ENCODE measurements around the gene TPD52L2. TPM values are rescaled to one million over a fixed set of nuclear protein-coding genes. Genes with fewer than 3 reads are reported as not detected.
"Not testable (repeated sequence)": the region's sequence is repeated elsewhere in the genome, so short reads cannot be mapped to it uniquely, and the experiment has no call there.

The TPD52L2 gene
- total and polyA plus RNA-seq, 5 donors from 2014 or later, result 33.7 to 72.1 (median 69.8) TPM

DNA sequence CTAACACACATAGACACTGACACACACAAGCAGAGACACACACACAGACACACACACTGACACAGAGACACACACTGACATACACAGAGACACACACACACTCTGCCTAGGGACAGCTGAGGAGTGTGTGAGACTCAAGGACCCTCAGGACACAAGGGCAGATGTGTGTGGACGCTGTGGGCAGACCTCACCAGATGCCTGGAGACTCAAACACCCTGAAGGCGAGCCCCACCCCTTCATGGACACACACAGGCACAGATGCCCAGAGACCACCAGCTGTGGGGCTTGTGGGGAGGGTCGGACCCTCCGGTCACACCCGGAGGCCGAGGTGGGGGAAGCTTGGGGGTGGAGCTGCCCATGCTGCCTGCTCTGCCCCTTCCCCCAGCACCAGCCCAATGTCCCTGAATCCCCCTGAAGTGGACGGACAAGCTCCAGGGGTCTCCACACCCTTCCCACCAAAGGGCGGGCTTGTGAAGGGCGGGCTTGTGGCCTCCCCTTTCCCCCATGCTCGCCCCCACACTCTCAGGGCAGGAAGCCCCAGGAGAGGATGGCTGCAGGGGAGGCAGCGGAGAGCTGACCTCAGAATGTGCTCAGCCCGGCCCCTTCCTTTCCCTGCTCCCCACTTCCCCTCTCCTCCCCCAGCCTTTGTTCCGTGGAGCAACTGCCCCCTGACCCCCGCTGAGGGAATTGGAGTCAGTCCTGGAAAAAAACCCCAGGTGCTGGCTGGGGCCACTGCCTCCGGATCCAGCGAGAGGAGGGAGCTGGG is 17.6 kb upstream of the TPD52L2 start:
- H3K27ac Mint-ChIP-seq, result no peak overlapping the region
- H3K9me3 Mint-ChIP-seq, result peaks cover 0 to 2% (median 0%) of the 10 kb centered on the region in 7 donors
- Histone ChIP-seq H3K9me3 (ENCODE audit: control insufficient read depth in 2 of 2, low read length in 2 of 2) (no peaks in the 10 kb centered on the region), H3K4me1 (ENCODE audit: control insufficient read depth, insufficient read depth, low read length, poor library complexity, severe bottlenecking) (peaks cover 21% of the 10 kb centered on the region), H3K27ac (ENCODE audit: insufficient read depth, low read length, poor library complexity, severe bottlenecking) (no peak overlapping the region), H3K27me3 (ENCODE audit: control insufficient read depth, insufficient read depth, low read length) (peaks cover 9% of the 10 kb centered on the region), H3K4me3 (ENCODE audit: low read depth, low read length) (no peak overlapping the region), H3K36me3 (ENCODE audit: control insufficient read depth, insufficient read depth, low read length) (no peaks in the 10 kb centered on the region)
- H3K4me1 Mint-ChIP-seq, result peaks cover 0 to 14% (median 2%) of the 10 kb centered on the region in 4 donors
- DNase-seq (no peak), ATAC-seq (ENCODE audit: low read depth in 2 of 2) (no peak)
- H3K4me3 Mint-ChIP-seq, result no peak overlapping the region
- no peaks in the 10 kb centered on the region for H3K36me3 Mint-ChIP-seq
- peaks cover 48% of the 10 kb centered on the region for H3K27me3 Mint-ChIP-seq

- no peaks in the 10 kb centered on the region for H3K36me3 ChIP-seq (ENCODE audit: control insufficient read depth, insufficient read depth, low read length)
- H3K4me3 ChIP-seq (ENCODE audit: low read depth, low read length), result no peak overlapping the region
- Mint-ChIP-seq H3K9me3 (peaks cover 0 to 2% (median 0%) of the 10 kb centered on the region in 7 donors), H3K27me3 (peaks cover 42% of the 10 kb centered on the region), H3K36me3 (no peaks in the 10 kb centered on the region), H3K4me3 (no peak overlapping the region), H3K27ac (no peak overlapping the region), H3K4me1 (peaks cover 0 to 14% (median 2%) of the 10 kb centered on the region in 4 donors)
- DNase-seq, result no peak
- no peak overlapping the region for H3K27ac ChIP-seq (ENCODE audit: insufficient read depth, low read length, poor library complexity, severe bottlenecking)
- peaks cover 21% of the 10 kb centered on the region for H3K4me1 ChIP-seq (ENCODE audit: control insufficient read depth, insufficient read depth, low read length, poor library complexity, severe bottlenecking)
- H3K9me3 ChIP-seq (ENCODE audit: control insufficient read depth in 2 of 2, low read length in 2 of 2), result no peaks in the 10 kb centered on the region
- ATAC-seq (ENCODE audit: low read depth in 2 of 2), result no peak
- H3K27me3 ChIP-seq (ENCODE audit: control insufficient read depth, insufficient read depth, low read length), result peaks cover 9% of the 10 kb centered on the region
Measured at GRCh38 chr20:63848003-63848911, 16.8 kb upstream of the TPD52L2 start.

GRCh38 chr20:63850689-63851547 is 14.2 kb upstream of the TPD52L2 start:
- Histone ChIP-seq H3K4me1 (ENCODE audit: control insufficient read depth, insufficient read depth, low read length, poor library complexity, severe bottlenecking) (peaks cover 16% of the 10 kb centered on the region), H3K36me3 (ENCODE audit: control insufficient read depth, insufficient read depth, low read length) (no peaks in the 10 kb centered on the region), H3K9me3 (ENCODE audit: control insufficient read depth in 2 of 2, low read length in 2 of 2) (no peaks in the 10 kb centered on the region), H3K4me3 (ENCODE audit: low read depth, low read length) (no peak overlapping the region), H3K27ac (ENCODE audit: insufficient read depth, low read length, poor library complexity, severe bottlenecking) (no peak overlapping the region), H3K27me3 (ENCODE audit: control insufficient read depth, insufficient read depth, low read length) (peaks cover 6% of the 10 kb centered on the region)
- ATAC-seq (ENCODE audit: low read depth in 2 of 2), result no peak
- peak in 1 of 3 donors; percentile 33 for DNase-seq
- H3K4me3 Mint-ChIP-seq, result no peak overlapping the region
- H3K27me3 Mint-ChIP-seq, result peaks cover 22% of the 10 kb centered on the region
- peaks cover 0 to 9% (median 2%) of the 10 kb centered on the region in 4 donors for H3K4me1 Mint-ChIP-seq
- H3K9me3 Mint-ChIP-seq, result peaks cover 0 to 2% (median 0%) of the 10 kb centered on the region in 7 donors
- no peaks in the 10 kb centered on the region for H3K36me3 Mint-ChIP-seq
- H3K27ac Mint-ChIP-seq, result no peak overlapping the region

DNA sequence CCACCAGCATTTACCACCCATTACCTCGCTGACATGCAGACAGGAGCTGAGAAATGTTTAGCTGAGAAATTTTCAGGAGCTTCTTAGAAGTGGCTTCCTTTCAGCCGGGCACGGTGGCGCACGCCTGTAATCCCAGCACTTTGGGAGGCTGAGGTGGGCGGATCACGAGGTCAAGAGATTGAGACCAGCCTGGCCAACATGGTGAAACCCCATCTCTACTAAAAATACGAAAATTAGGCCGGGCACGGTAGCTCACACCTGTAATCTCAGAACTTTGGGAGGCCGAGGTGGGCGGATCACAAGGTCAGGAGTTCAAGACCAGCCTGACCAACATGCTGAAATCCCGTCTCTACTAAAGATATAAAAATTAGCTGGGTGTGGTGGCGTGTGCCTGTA is 13.5 kb upstream of the TPD52L2 start:
- not testable (repeated sequence) for H3K4me3 ChIP-seq (ENCODE audit: low read depth, low read length); H3K36me3 Mint-ChIP-seq; H3K4me1 Mint-ChIP-seq; H3K9me3 Mint-ChIP-seq; H3K9me3 ChIP-seq (ENCODE audit: control insufficient read depth in 2 of 2, low read length in 2 of 2); H3K27ac ChIP-seq (ENCODE audit: insufficient read depth, low read length, poor library complexity, severe bottlenecking); ATAC-seq (ENCODE audit: low read depth in 2 of 2); DNase-seq; H3K36me3 ChIP-seq (ENCODE audit: control insufficient read depth, insufficient read depth, low read length); H3K4me3 Mint-ChIP-seq; H3K27me3 ChIP-seq (ENCODE audit: control insufficient read depth, insufficient read depth, low read length)
- H3K4me1 ChIP-seq (ENCODE audit: control insufficient read depth, insufficient read depth, low read length, poor library complexity, severe bottlenecking), result peaks cover 12% of the 10 kb centered on the region
- peak overlapping the region in 1 of 3 donors; percentile 66 for H3K27ac Mint-ChIP-seq
- H3K27me3 Mint-ChIP-seq, result peaks cover 19% of the 10 kb centered on the region

DNA sequence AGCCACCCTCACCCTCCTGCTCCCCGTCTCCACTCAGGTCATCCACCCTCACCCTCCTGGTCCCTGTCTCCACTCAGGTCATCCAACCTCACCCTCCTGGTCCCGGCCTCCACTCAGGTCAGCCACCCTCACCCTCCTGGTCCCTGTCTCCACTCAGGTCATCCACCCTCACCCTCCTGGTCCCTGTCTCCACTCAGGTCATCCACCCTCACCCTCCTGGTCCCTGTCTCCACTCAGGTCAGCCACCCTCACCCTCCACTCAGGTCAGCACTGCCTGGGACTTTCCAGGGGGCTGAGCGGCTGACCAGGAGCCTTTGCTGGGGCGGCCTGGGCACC is 11.4 kb upstream of the TPD52L2 start:
- not testable (repeated sequence) for DNase-seq; ATAC-seq (ENCODE audit: low read depth in 2 of 2); H3K9me3 ChIP-seq (ENCODE audit: control insufficient read depth in 2 of 2, low read length in 2 of 2); H3K36me3 Mint-ChIP-seq; H3K27ac Mint-ChIP-seq; H3K4me3 ChIP-seq (ENCODE audit: low read depth, low read length); H3K4me3 Mint-ChIP-seq; H3K9me3 Mint-ChIP-seq; H3K27me3 ChIP-seq (ENCODE audit: control insufficient read depth, insufficient read depth, low read length); H3K36me3 ChIP-seq (ENCODE audit: control insufficient read depth, insufficient read depth, low read length); H3K27ac ChIP-seq (ENCODE audit: insufficient read depth, low read length, poor library complexity, severe bottlenecking)
- peaks cover 14% of the 10 kb centered on the region for H3K27me3 Mint-ChIP-seq
- H3K4me1 ChIP-seq (ENCODE audit: control insufficient read depth, insufficient read depth, low read length, poor library complexity, severe bottlenecking), result peaks cover 25% of the 10 kb centered on the region
- peaks cover 0 to 30% (median 6%) of the 10 kb centered on the region in 4 donors for H3K4me1 Mint-ChIP-seq

DNA sequence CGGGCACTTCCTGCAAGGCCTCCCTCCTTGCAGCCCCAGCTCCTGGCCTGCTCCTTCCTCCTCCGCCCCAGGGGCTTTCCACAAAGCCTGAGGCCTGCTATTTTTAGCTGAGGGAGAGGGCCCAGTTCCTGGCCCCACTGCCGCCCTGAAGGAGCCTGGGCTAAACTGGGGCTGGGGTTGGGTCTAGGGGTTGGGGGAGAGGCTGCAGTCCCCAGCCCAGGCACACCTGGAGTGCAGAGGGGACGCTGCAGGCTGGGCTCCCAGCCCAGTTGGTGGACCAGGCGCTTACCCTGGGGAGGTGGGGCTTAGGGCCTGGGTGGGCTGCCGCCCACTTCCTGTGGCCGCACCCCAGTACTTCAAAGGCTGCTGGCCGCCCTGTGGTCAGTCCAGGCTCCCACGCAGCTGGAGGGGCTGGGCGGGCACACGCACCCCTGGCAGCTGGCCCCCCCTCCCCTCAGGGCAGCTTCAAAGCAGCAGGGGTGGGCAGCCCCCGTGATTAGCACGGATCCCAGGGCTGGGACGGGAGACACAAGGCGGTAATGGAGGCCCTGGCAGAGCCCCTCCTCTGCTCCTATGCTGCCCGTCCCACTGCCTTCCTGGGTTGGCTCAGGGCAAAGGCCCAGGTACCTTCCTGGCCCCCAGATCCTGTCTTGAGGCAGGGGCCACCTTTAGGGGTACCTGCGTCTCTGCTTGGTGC is 10.9 kb upstream of the TPD52L2 start:
- no peak for DNase-seq
- no peak overlapping the region for H3K27ac Mint-ChIP-seq
- Histone ChIP-seq H3K4me3 (ENCODE audit: low read depth, low read length) (no peak overlapping the region), H3K27ac (ENCODE audit: insufficient read depth, low read length, poor library complexity, severe bottlenecking) (no peak overlapping the region), H3K36me3 (ENCODE audit: control insufficient read depth, insufficient read depth, low read length) (no peaks in the 10 kb centered on the region), H3K4me1 (ENCODE audit: control insufficient read depth, insufficient read depth, low read length, poor library complexity, severe bottlenecking) (peaks cover 29% of the 10 kb centered on the region), H3K27me3 (ENCODE audit: control insufficient read depth, insufficient read depth, low read length) (no peaks in the 10 kb centered on the region), H3K9me3 (ENCODE audit: control insufficient read depth in 2 of 2, low read length in 2 of 2) (no peaks in the 10 kb centered on the region)
- H3K4me1 Mint-ChIP-seq, result peaks cover 0 to 35% (median 9%) of the 10 kb centered on the region in 4 donors
- H3K9me3 Mint-ChIP-seq, result peaks cover 0 to 2% (median 0%) of the 10 kb centered on the region in 7 donors
- H3K27me3 Mint-ChIP-seq, result peaks cover 10% of the 10 kb centered on the region
- ATAC-seq (ENCODE audit: low read depth in 2 of 2), result peak in 1 of 2 donors; percentile 28
- no peak overlapping the region for H3K4me3 Mint-ChIP-seq
- no peaks in the 10 kb centered on the region for H3K36me3 Mint-ChIP-seq
